HL-60 (cell line): Measurements from ENCODE around the gene ASS1.

ENCODE experiments used
- CTCF ChIP-seq: IDR thresholded peaks from one replicate; pipeline ENCODE4 v1.5.1; 2011; ENCODE audit warnings: low read length, control low read depth, inconsistent platforms; ENCODE audit not compliant: insufficient read depth
- GABPA ChIP-seq: IDR thresholded peaks from 2 replicates; pipeline ENCODE4 v1.6.1; 2012; ENCODE audit warnings: low read depth
- POLR2AphosphoS5 ChIP-seq: IDR thresholded peaks from 2 replicates; pipeline ENCODE4 v1.6.1; 2012; ENCODE audit warnings: low read depth
- TF ChIP-seq, protein P1 (sequence below): IDR thresholded peaks from 2 replicates; pipeline ENCODE4 v1.6.1; 2012; ENCODE audit warnings: low read depth; ENCODE audit not compliant: insufficient replicate concordance

GRCh38 chr9:130527651-130528310, 83.0 kb downstream of the ASS1 start:
- TF ChIP-seq CTCF (no peak), POLR2AphosphoS5 (no peak), GABPA (no peak)
- TF ChIP-seq, protein P1, sequence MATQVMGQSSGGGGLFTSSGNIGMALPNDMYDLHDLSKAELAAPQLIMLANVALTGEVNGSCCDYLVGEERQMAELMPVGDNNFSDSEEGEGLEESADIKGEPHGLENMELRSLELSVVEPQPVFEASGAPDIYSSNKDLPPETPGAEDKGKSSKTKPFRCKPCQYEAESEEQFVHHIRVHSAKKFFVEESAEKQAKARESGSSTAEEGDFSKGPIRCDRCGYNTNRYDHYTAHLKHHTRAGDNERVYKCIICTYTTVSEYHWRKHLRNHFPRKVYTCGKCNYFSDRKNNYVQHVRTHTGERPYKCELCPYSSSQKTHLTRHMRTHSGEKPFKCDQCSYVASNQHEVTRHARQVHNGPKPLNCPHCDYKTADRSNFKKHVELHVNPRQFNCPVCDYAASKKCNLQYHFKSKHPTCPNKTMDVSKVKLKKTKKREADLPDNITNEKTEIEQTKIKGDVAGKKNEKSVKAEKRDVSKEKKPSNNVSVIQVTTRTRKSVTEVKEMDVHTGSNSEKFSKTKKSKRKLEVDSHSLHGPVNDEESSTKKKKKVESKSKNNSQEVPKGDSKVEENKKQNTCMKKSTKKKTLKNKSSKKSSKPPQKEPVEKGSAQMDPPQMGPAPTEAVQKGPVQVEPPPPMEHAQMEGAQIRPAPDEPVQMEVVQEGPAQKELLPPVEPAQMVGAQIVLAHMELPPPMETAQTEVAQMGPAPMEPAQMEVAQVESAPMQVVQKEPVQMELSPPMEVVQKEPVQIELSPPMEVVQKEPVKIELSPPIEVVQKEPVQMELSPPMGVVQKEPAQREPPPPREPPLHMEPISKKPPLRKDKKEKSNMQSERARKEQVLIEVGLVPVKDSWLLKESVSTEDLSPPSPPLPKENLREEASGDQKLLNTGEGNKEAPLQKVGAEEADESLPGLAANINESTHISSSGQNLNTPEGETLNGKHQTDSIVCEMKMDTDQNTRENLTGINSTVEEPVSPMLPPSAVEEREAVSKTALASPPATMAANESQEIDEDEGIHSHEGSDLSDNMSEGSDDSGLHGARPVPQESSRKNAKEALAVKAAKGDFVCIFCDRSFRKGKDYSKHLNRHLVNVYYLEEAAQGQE: no peak
